Measurements from ENCODE around the gene CNN2. TPM values are rescaled to one million over a fixed set of nuclear protein-coding genes. Genes with fewer than 3 reads are reported as not detected.

Gene CNN2
- total RNA-seq, 1 donor = 508 TPM

DNA sequence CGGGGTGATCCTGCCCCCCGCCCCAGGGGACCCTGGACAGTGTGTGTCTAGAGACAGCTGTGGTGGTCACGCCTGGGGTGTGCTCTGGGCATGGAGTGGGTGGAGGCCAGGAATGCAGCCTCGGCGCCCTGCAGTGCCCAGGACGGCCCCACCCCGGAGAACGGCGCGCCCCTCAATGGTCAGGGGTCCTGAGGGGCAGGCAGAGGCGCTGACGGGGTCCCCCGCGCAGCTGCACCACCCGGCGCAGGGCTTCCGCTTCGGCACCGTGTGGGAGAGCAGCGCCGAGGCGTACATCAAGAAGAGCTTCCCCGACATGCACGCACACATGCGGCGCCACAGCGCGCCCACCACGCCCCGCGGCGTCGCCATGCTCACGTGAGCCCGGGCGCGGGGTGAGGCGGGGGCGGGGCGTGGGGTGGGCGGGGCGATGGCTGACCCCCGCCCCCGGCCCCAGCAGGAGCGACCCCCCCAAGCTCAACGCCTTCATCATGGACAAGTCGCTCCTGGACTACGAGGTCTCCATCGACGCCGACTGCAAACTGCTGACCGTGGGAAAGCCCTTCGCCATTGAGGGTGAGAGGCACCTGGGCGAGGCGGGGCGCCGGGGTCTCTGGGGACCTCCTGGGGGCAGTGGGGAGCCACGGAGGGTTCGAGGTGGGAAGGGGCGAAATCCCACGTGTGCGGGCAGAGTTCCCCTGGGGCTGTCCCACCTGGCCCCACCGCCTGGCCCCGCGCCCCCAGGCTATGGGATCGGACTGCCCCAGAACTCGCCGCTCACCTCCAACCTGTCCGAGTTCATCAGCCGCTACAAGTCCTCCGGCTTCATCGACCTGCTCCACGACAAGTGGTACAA, 18.8 kb upstream of the CNN2 start:
- TF ChIP-seq CTCF (IDR thresholded peaks at IDR 0.05; ENCODE audit: insufficient read depth, low read depth, low read length) = no peak
- H3K4me3 ChIP-seq (ENCODE audit: low read depth, low read length) = no peak overlapping the region

DNA sequence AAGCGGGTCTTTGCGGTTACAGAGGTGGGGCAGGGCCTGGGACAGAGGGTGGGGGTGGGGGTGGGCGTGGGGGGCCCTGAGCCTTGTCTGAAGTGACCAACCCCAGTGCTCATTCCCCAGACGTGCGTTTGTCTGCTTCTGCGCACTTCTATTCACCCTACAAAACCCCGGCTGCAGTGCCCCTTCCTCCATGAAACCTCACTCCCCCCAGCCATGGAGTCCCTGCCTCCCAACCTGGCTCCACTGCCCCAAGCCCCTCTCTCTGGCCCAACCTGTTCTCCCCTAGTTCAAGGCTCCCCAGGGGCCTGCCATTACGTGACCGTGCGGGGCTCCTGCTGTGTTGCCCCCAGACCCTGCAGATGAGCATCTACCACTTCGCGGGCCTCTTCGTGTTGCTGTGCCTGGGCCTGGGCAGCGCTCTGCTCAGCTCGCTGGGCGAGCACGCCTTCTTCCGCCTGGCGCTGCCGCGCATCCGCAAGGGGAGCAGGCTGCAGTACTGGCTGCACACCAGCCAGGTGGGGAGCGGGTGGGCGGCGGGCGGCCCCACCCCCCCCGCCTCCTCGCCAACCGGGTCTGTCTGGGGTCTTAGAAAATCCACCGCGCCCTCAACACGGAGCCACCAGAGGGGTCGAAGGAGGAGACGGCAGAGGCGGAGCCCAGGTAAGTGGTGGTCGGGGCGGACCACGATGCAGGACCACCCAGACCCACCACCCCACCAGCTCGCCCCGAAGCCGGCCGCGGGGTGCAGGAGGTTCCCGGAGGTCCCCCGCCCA, 18.0 kb upstream of the CNN2 start:
- H3K4me3 ChIP-seq (ENCODE audit: low read depth, low read length) = no peak overlapping the region
- TF ChIP-seq CTCF (IDR thresholded peaks at IDR 0.05; ENCODE audit: insufficient read depth, low read depth, low read length) = no peak

More for the DNA sequence above, 18.8 kb upstream of the CNN2 start:
- no peak for DNase-seq (ENCODE audit: low read depth)

DNA sequence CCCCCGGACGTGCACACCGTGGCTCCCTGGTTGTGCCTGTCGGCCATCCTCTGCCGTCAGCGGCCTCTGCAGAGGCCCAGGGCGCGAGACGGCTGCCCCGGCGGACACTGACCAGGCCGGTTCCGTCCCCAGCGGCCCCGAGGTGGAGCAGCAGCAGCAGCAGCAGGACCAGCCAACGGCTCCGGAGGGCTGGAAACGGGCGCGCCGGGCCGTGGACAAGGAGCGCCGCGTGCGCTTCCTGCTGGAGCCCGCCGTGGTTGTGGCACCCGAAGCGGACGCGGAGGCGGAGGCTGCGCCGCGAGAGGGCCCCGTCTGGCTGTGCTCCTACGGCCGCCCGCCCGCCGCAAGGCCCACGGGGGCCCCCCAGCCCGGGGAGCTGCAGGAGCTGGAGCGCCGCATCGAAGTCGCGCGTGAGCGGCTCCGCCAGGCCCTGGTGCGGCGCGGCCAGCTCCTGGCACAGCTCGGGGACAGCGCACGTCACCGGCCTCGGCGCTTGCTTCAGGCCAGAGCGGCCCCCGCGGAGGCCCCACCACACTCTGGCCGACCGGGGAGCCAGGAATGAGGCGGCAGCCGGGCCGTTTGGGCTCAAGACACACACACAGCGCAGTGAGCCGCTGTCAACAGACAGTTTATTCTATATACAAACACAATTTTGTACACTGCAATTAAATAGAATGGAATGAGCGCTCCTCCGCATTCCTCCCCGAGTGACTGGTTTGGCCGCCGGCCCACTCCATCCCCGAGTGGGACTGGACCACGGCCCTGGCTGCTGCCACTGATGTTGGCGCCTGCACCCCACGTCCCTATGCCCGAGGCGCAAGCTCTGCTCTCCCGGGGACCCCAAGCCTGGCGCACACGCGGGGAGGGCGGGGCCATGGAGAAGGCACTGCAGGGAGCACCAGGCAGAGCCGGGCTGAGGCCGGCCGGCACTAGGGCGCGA, 17.1 kb upstream of the CNN2 start:
- DNase-seq (ENCODE audit: low read depth) = peak; percentile 86
- TF ChIP-seq CTCF (IDR thresholded peaks at IDR 0.05; ENCODE audit: insufficient read depth, low read depth, low read length) = no peak
- no peak overlapping the region for H3K4me3 ChIP-seq (ENCODE audit: low read depth, low read length)

More for the DNA sequence above, 18.0 kb upstream of the CNN2 start:
- no peak for DNase-seq (ENCODE audit: low read depth)

DNA sequence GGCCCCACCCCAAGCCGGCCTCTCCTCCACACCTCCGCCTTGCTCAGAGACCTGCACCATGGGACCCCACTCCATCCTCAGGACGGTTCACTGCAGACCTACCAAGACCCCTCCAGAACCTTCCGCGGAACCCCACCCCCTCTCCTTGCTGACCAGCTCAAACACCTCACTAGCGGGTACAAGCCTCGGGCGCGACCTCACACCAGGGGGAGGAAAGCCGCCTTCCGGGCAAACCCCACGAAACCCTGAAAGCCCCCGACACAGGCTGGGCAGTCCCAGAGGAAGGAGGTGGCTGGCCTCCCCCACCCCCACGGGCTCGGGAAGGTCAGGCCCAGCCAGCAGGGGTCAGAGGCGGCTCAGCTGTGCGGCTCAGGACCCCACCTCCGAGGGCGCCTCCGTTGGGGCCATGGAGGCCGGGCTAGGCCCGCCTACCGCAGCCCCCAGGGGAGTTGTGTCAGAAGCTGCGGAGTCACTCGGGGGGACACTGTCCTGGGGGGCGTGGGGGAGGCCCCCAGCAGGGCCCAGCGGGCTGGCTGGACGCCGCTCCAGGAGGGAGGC, 16.3 kb upstream of the CNN2 start:
- DNase-seq (ENCODE audit: low read depth) = no peak
- H3K4me3 ChIP-seq (ENCODE audit: low read depth, low read length) = no peak overlapping the region
- TF ChIP-seq CTCF (IDR thresholded peaks at IDR 0.05; ENCODE audit: insufficient read depth, low read depth, low read length) = no peak

GRCh38 chr19:1010586-1011510, 15.6 kb upstream of the CNN2 start:
- no peak for TF ChIP-seq CTCF (IDR thresholded peaks at IDR 0.05; ENCODE audit: insufficient read depth, low read depth, low read length)
- no peak overlapping the region for H3K4me3 ChIP-seq (ENCODE audit: low read depth, low read length)

More at GRCh38 chr19:1010586-1011510, 15.6 kb upstream of the CNN2 start:
- DNase-seq (ENCODE audit: low read depth) = no peak
